Measurements from ENCODE around the gene EPHA7.

EPHA7 gene

GRCh38 chr6:93394471-93394870 is 24.9 kb downstream of the EPHA7 start:
- Histone ChIP-seq H3K27ac (replicated peaks) (no peak overlapping the region), H3K4me3 (replicated peaks; ENCODE audit: insufficient read depth, low read length) (no peak overlapping the region), H3K27me3 (ENCODE audit: insufficient read depth, poor library complexity, severe bottlenecking) (no peaks in the 10 kb centered on the region)
- no peak for DNase-seq (ENCODE audit: low read depth in 1 of 2, low spot score in 1 of 2)
- no peak for TF ChIP-seq REST (IDR thresholded peaks at IDR 0.05; ENCODE audit: insufficient replicate concordance, low read depth)
- TF ChIP-seq CTCF (IDR thresholded peaks at IDR 0.05; ENCODE audit: insufficient read depth, low read length): no peak
- no peak for TF ChIP-seq GABPA (IDR thresholded peaks at IDR 0.05; ENCODE audit: low read depth)
- no peak for TF ChIP-seq POLR2AphosphoS5 (IDR thresholded peaks at IDR 0.05; ENCODE audit: low read depth)
- no peak for TF ChIP-seq SPI1 (IDR thresholded peaks at IDR 0.05; ENCODE audit: borderline replicate concordance, low read depth)

- no peaks in the 10 kb centered on the region for H3K27me3 ChIP-seq (ENCODE audit: insufficient read depth, poor library complexity, severe bottlenecking)
- H3K27ac ChIP-seq (replicated peaks): no peak overlapping the region
- TF ChIP-seq GABPA (IDR thresholded peaks at IDR 0.05; ENCODE audit: low read depth): no peak
- no peak for TF ChIP-seq POLR2AphosphoS5 (IDR thresholded peaks at IDR 0.05; ENCODE audit: low read depth)
- no peak for TF ChIP-seq SPI1 (IDR thresholded peaks at IDR 0.05; ENCODE audit: borderline replicate concordance, low read depth)
- no peak for TF ChIP-seq REST (IDR thresholded peaks at IDR 0.05; ENCODE audit: insufficient replicate concordance, low read depth)
- no peak for TF ChIP-seq CTCF (IDR thresholded peaks at IDR 0.05; ENCODE audit: insufficient read depth, low read length)
- DNase-seq (ENCODE audit: low read depth in 1 of 2, low spot score in 1 of 2): no peak
- no peak overlapping the region for H3K4me3 ChIP-seq (replicated peaks; ENCODE audit: insufficient read depth, low read length)
These were observed 25.7 kb downstream of the EPHA7 start for GRCh38 chr6:93393554-93394074.

GRCh38 chr6:93392797-93393196 is 26.6 kb downstream of the EPHA7 start:
- Histone ChIP-seq H3K4me3 (replicated peaks; ENCODE audit: insufficient read depth, low read length) (no peak overlapping the region), H3K27ac (replicated peaks) (no peak overlapping the region), H3K27me3 (ENCODE audit: insufficient read depth, poor library complexity, severe bottlenecking) (no peaks in the 10 kb centered on the region)
- no peak for TF ChIP-seq POLR2AphosphoS5 (IDR thresholded peaks at IDR 0.05; ENCODE audit: low read depth)
- no peak for TF ChIP-seq CTCF (IDR thresholded peaks at IDR 0.05; ENCODE audit: insufficient read depth, low read length)
- TF ChIP-seq SPI1 (IDR thresholded peaks at IDR 0.05; ENCODE audit: borderline replicate concordance, low read depth): no peak
- TF ChIP-seq GABPA (IDR thresholded peaks at IDR 0.05; ENCODE audit: low read depth): no peak
- no peak for TF ChIP-seq REST (IDR thresholded peaks at IDR 0.05; ENCODE audit: insufficient replicate concordance, low read depth)
- DNase-seq (ENCODE audit: low read depth in 1 of 2, low spot score in 1 of 2): no peak

All from HL-60 (cell line).